ENCODE data around the gene RBM10. TPM values are rescaled to one million over a fixed set of nuclear protein-coding genes. Genes with fewer than 3 reads are reported as not detected.

RBM10 gene
- total RNA-seq, 3 donors from 2014 or later: 28.2 to 33.1 (median 31.0) TPM

GRCh38 chrX:47174846-47175587 lies 30.0 kb downstream of the RBM10 start:
- no peaks in the 10 kb centered on the region for H3K36me3 ChIP-seq

GRCh38 chrX:47175588-47175980 lies 30.6 kb downstream of the RBM10 start:
- H3K27me3 ChIP-seq: peaks cover 0 to 93% of the 10 kb centered on the region in 2 donors
- no peak for DNase-seq (ENCODE audit: low spot score in 2 of 2)
- H3K36me3 ChIP-seq: no peaks in the 10 kb centered on the region
- intact Hi-C loops (cut with DNase I; ENCODE audit: low total_unique reads): no loop called here
- no peak overlapping the region for H3K27ac ChIP-seq
- H3K4me1 ChIP-seq: no peaks in the 10 kb centered on the region
- no peak for TF ChIP-seq POLR2A (IDR thresholded peaks at IDR 0.05)
- no peak for TF ChIP-seq POLR2AphosphoS5 (IDR thresholded peaks at IDR 0.05)
- TF ChIP-seq CTCF (IDR thresholded peaks at IDR 0.05): no peak
- no peak overlapping the region for H3K4me3 ChIP-seq
- no peaks in the 10 kb centered on the region for H3K9me3 ChIP-seq

More at GRCh38 chrX:47174846-47175587, 30.0 kb downstream of the RBM10 start:
- H3K9me3 ChIP-seq: no peaks in the 10 kb centered on the region
- no peak overlapping the region for H3K27ac ChIP-seq
- intact Hi-C loops (cut with DNase I; ENCODE audit: low total_unique reads): no loop called here
- DNase-seq (ENCODE audit: low spot score in 2 of 2): no peak
- H3K27me3 ChIP-seq: peaks cover 0 to 94% of the 10 kb centered on the region in 2 donors
- H3K4me3 ChIP-seq: no peak overlapping the region
- H3K4me1 ChIP-seq: no peaks in the 10 kb centered on the region
- TF ChIP-seq POLR2AphosphoS5 (IDR thresholded peaks at IDR 0.05) (no peak), CTCF (IDR thresholded peaks at IDR 0.05) (no peak), POLR2A (IDR thresholded peaks at IDR 0.05) (no peak)

GRCh38 chrX:47176101-47176740 lies 31.2 kb downstream of the RBM10 start:
- H3K4me1 ChIP-seq: no peaks in the 10 kb centered on the region
- no peak overlapping the region for H3K27ac ChIP-seq
- H3K9me3 ChIP-seq: no peaks in the 10 kb centered on the region
- TF ChIP-seq POLR2A (IDR thresholded peaks at IDR 0.05): no peak
- no peak for TF ChIP-seq POLR2AphosphoS5 (IDR thresholded peaks at IDR 0.05)
- no peak for TF ChIP-seq CTCF (IDR thresholded peaks at IDR 0.05)
- H3K4me3 ChIP-seq: no peak overlapping the region
- H3K36me3 ChIP-seq: no peaks in the 10 kb centered on the region
- intact Hi-C loops (cut with DNase I; ENCODE audit: low total_unique reads): no loop called here
- DNase-seq (ENCODE audit: low spot score in 2 of 2): no peak
- H3K27me3 ChIP-seq: peaks cover 0 to 92% of the 10 kb centered on the region in 2 donors

GRCh38 chrX:47177079-47177478 lies 32.1 kb downstream of the RBM10 start:
- no peak for DNase-seq (ENCODE audit: low spot score in 2 of 2)
- no peak overlapping the region for H3K4me3 ChIP-seq
- H3K4me1 ChIP-seq: no peaks in the 10 kb centered on the region
- H3K27ac ChIP-seq: peak overlapping the region; percentile 38 to 56
- peaks cover 0 to 92% of the 10 kb centered on the region in 2 donors for H3K27me3 ChIP-seq
- no peaks in the 10 kb centered on the region for H3K9me3 ChIP-seq
- H3K36me3 ChIP-seq: no peaks in the 10 kb centered on the region
- TF ChIP-seq CTCF (IDR thresholded peaks at IDR 0.05) (no peak), POLR2A (IDR thresholded peaks at IDR 0.05) (no peak), POLR2AphosphoS5 (IDR thresholded peaks at IDR 0.05) (no peak)
- intact Hi-C loops (cut with DNase I; ENCODE audit: low total_unique reads): no loop called here

GRCh38 chrX:47178337-47178736 lies 33.3 kb downstream of the RBM10 start:
- H3K36me3 ChIP-seq: no peaks in the 10 kb centered on the region

More at GRCh38 chrX:47178337-47178736, 33.3 kb downstream of the RBM10 start:
- H3K27ac ChIP-seq: peak overlapping the region; percentile 56 to 74
- intact Hi-C loops (cut with DNase I; ENCODE audit: low total_unique reads): no loop called here
- no peak overlapping the region for H3K4me3 ChIP-seq
- H3K4me1 ChIP-seq: no peaks in the 10 kb centered on the region
- DNase-seq (ENCODE audit: low spot score in 2 of 2): no peak
- peaks cover 0 to 91% of the 10 kb centered on the region in 2 donors for H3K27me3 ChIP-seq
- H3K9me3 ChIP-seq: no peaks in the 10 kb centered on the region
- TF ChIP-seq POLR2AphosphoS5 (IDR thresholded peaks at IDR 0.05) (no peak), POLR2A (IDR thresholded peaks at IDR 0.05) (no peak), CTCF (IDR thresholded peaks at IDR 0.05) (no peak)
